Parathyroid adenoma (tissue), 2 donors: ENCODE data around the gene ADARB2.

Experiments
- H2AFZ ChIP-seq: fragments of 300-600 bp; sonication (generic); one replicate; pipeline ENCODE4 v1.7.0; 2017; ENCODE audit warnings: antibody characterized with exemption, mild to moderate bottlenecking
- H3K27ac ChIP-seq: fragments of 300-600 bp; sonication (generic); one replicate; pipeline ENCODE4 v1.7.0; 2017
- H3K27me3 ChIP-seq: fragments of 300-600 bp; sonication (generic); one replicate; pipeline ENCODE4 v1.7.0; 2017; ENCODE audit warnings: low read length; ENCODE audit not compliant: control insufficient read depth, insufficient read depth
- H3K36me3 ChIP-seq: fragments of 300-600 bp; sonication (generic); one replicate; pipeline ENCODE4 v1.7.0; 2017; ENCODE audit warnings: low read length; ENCODE audit not compliant: control insufficient read depth, insufficient read depth
- H3K4me1 ChIP-seq: fragments of 300-600 bp; sonication (generic); one replicate; pipeline ENCODE4 v1.7.0; 2017; ENCODE audit warnings: control low read depth
- H3K4me2 ChIP-seq: fragments of 300-600 bp; sonication (generic); one replicate; pipeline ENCODE4 v1.7.0; 2017; ENCODE audit warnings: low read length
- H3K4me3 ChIP-seq: fragments of 300-600 bp; sonication (generic); one replicate; pipeline ENCODE4 v1.7.0; 2017; ENCODE audit warnings: low read depth, low read length
- H3K79me2 ChIP-seq: fragments of 300-600 bp; sonication (generic); one replicate; pipeline ENCODE4 v1.7.0; 2017; ENCODE audit warnings: control low read depth
- H3K9ac ChIP-seq: fragments of 300-600 bp; sonication (generic); one replicate; pipeline ENCODE4 v1.7.0; 2017; ENCODE audit warnings: mild to moderate bottlenecking
- H3K9me3 ChIP-seq: fragments of 300-600 bp; sonication (generic); one replicate; pipeline ENCODE4 v1.7.0; 2017; ENCODE audit warnings: low read length; ENCODE audit not compliant: control insufficient read depth
- TF ChIP-seq, protein P1 (sequence below): fragments of 300-600 bp; sonication (generic); IDR thresholded peaks from one replicate; pipeline ENCODE4 v1.7.0; 2017; ENCODE audit warnings: antibody characterized with exemption, mild to moderate bottlenecking
- donor health status: primary hyperparathyroidism.

The ADARB2 gene

DNA sequence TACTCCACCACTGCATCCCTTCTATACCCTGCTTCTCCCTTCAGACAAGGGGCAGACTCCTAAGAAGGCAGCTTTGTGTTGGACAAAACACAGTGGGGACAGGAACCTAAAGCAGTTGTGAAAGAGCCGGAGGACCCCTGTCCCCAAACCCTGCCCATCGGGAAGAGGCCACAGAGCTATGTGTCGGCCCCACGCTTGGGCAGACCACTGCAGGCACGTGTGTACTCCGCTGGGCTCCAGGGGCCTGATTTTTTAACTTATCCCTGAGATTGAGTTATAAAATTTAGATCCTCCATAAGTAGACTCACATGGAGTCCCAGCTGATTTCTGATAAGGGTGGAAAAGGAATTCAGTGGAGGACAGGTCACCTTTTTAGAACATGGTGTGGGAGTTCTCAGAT is 310.5 kb downstream of the ADARB2 start:
- Histone ChIP-seq H3K4me3 (no peak overlapping the region), H3K79me2 (no peaks in the 10 kb centered on the region), H3K36me3 (no peaks in the 10 kb centered on the region), H3K4me1 (no peaks in the 10 kb centered on the region), H3K9me3 (no peaks in the 10 kb centered on the region), H3K27ac (no peak overlapping the region), H3K27me3 (no peaks in the 10 kb centered on the region), H2AFZ (no peak overlapping the region), H3K4me2 (no peak overlapping the region), H3K9ac (no peak overlapping the region)
- TF ChIP-seq, protein P1, sequence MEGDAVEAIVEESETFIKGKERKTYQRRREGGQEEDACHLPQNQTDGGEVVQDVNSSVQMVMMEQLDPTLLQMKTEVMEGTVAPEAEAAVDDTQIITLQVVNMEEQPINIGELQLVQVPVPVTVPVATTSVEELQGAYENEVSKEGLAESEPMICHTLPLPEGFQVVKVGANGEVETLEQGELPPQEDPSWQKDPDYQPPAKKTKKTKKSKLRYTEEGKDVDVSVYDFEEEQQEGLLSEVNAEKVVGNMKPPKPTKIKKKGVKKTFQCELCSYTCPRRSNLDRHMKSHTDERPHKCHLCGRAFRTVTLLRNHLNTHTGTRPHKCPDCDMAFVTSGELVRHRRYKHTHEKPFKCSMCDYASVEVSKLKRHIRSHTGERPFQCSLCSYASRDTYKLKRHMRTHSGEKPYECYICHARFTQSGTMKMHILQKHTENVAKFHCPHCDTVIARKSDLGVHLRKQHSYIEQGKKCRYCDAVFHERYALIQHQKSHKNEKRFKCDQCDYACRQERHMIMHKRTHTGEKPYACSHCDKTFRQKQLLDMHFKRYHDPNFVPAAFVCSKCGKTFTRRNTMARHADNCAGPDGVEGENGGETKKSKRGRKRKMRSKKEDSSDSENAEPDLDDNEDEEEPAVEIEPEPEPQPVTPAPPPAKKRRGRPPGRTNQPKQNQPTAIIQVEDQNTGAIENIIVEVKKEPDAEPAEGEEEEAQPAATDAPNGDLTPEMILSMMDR, result no peak

DNA sequence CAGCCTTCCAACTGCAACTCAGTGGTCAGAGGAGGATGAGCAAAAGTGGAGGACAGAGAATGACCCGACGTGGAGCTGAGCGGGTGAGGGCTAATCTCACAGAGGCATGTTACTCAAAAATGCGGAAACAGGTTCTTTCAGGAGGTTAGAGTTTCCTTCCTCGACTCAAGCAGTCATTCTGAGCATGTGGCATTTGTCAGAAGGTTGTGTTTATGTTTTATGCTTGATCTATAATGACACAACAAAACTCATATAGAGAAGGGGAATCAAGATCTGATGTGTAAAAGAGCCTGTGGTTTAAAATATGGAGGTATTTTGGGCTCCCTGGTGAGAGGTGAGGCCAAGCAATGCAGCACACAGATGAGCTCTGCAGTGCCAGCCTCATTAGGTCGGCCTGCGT is 311.4 kb downstream of the ADARB2 start:
- no peaks in the 10 kb centered on the region for H3K27me3 ChIP-seq
- no peaks in the 10 kb centered on the region for H3K79me2 ChIP-seq
- H2AFZ ChIP-seq, result no peak overlapping the region
- H3K4me3 ChIP-seq, result no peak overlapping the region
- H3K4me1 ChIP-seq, result no peaks in the 10 kb centered on the region
- no peaks in the 10 kb centered on the region for H3K36me3 ChIP-seq
- TF ChIP-seq, protein P1, result no peak
- no peaks in the 10 kb centered on the region for H3K9me3 ChIP-seq
- no peak overlapping the region for H3K4me2 ChIP-seq
- H3K27ac ChIP-seq, result no peak overlapping the region
- H3K9ac ChIP-seq, result no peak overlapping the region

DNA sequence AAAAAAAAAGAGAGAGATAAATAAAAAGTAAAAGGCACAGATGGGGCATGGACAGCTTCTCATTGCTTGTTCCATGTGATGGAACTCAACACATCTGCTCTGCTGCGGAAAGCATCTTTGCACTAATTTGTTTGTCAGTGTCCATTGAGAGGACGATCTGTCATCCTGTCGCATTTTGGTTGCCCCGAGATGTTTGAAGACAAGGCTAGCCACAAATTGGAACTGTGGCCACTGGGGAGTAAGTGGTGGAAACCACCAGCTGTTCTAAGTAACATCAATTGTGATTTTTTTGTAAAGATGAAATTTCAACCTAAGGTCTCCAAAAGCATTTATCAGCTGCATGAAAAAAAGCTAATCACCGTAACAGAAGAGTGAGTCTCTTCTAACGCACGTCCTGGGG is 312.7 kb downstream of the ADARB2 start:
- H3K9ac ChIP-seq, result no peak overlapping the region
- no peak overlapping the region for H3K27ac ChIP-seq
- H3K4me1 ChIP-seq, result peaks cover 5% of the 10 kb centered on the region
- H3K36me3 ChIP-seq, result no peaks in the 10 kb centered on the region
- H3K9me3 ChIP-seq, result no peaks in the 10 kb centered on the region
- TF ChIP-seq, protein P1, result no peak
- no peaks in the 10 kb centered on the region for H3K79me2 ChIP-seq
- H3K4me3 ChIP-seq, result no peak overlapping the region
- no peaks in the 10 kb centered on the region for H3K27me3 ChIP-seq
- no peak overlapping the region for H2AFZ ChIP-seq
- no peak overlapping the region for H3K4me2 ChIP-seq

DNA sequence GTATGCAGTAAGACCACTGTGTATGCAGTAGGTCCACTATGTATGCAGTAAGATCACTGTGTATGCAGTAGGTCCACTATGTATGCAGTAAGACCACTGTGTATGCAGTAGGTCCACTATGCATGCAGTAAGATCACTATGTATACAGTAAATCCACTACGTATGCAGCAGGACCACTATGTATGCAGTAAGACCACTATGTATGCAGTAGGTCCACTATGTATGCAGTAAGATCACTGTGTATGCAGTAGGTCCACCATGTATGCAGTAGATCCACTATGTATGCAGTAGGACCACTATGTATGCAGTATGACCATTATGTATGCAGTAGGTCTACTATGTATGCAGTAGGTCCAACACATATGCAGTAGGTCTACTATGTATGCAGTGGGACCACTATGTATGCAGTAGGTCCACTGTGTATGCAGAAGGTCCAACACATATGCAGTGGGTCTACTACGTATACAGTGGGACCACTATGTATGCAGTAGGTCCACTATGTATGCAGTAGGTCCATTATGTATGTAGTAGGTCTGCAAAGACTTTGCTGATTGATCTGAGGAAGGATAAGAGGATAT is 313.6 kb downstream of the ADARB2 start:
- Histone ChIP-seq H3K36me3 (no peaks in the 10 kb centered on the region), H3K4me2 (no peak overlapping the region), H3K9me3 (no peaks in the 10 kb centered on the region), H3K9ac (no peak overlapping the region), H3K79me2 (no peaks in the 10 kb centered on the region), H3K4me1 (peaks cover 5% of the 10 kb centered on the region), H3K27ac (no peak overlapping the region), H3K4me3 (no peak overlapping the region), H2AFZ (no peak overlapping the region), H3K27me3 (no peaks in the 10 kb centered on the region)
- TF ChIP-seq, protein P1, result no peak

DNA sequence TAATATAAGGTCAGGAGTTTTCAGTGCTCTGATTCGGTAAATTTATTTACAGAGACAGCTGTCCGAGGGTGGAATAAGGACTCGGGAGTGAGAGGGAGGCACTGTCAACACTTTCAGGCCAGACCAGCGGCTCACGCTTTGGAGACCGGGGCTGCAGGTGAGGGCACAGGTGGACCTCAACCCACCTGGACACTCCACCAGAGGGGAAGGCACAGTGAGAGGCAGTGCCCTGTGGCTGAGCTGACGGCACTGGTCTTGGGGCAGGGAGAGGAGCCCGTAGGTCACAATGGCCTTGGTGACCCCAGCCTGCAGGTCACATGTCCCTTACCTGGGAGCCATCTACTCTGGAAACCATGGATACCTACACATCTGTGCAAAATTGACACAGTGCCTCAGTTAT is 315.1 kb downstream of the ADARB2 start:
- TF ChIP-seq, protein P1, result no peak
- Histone ChIP-seq H3K79me2 (no peaks in the 10 kb centered on the region), H2AFZ (no peak overlapping the region), H3K4me3 (no peak overlapping the region), H3K27ac (no peak overlapping the region), H3K27me3 (no peaks in the 10 kb centered on the region), H3K4me1 (peaks cover 5% of the 10 kb centered on the region), H3K4me2 (no peak overlapping the region), H3K9me3 (no peaks in the 10 kb centered on the region), H3K9ac (no peak overlapping the region), H3K36me3 (no peaks in the 10 kb centered on the region)
